AG04449 (cell line): Measurements from ENCODE around the gene TMEM163.

Experiments
- CTCF ChIA-PET: fragments of 350-600 bp; formaldehyde crosslinking; extraction: SDS; loops from one replicate; lab custom pipeline; 2021; ENCODE audit warnings: antibody characterized with exemption; lab: Yijun Ruan, JAX
- POLR2A ChIA-PET: fragments of 400-600, 350-600 bp; formaldehyde crosslinking; extraction: SDS; loops from one replicate; lab custom pipeline; 2020; ENCODE audit warnings: antibody characterized with exemption, inconsistent platforms; lab: Yijun Ruan, JAX
- DNase-seq: peaks from one replicate; pipeline ENCODE4 v3.0.0-alpha.2; 2010; ENCODE audit warnings: low read depth, low spot score
- H3K4me3 ChIP-seq: 2 replicates; pipeline ENCODE4 v1.5.1; 2011; ENCODE audit warnings: low read depth, mild to moderate bottlenecking, control low read depth, low read length
- TF ChIP-seq, protein P1 (sequence below): IDR thresholded peaks from one replicate; pipeline ENCODE4 v1.5.1; 2011; ENCODE audit warnings: mild to moderate bottlenecking, moderate library complexity, low read length, control low read depth, inconsistent platforms; ENCODE audit not compliant: insufficient read depth; ENCODE audit errors: missing control alignments

Gene TMEM163

DNA sequence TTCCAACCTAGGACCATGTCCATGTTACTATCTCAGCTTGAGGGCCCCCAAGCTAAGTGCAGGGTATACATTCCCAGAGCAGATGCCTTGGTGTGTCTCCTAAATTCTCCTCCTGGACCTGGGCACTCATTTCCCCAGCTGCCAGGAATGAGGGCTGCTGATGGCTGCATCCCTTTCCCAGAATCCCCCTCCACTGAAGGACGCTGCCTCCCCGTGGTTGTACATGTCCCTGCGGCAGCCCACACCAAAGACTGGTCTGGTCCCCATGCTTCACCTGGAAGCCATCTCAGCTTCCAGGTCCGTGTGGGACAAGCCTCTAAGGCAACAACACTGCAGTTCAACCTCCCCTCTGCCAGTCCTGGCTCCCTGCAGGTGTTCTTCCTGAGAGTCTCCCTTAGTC is 14.6 kb downstream of the TMEM163 start:
- no peak overlapping the region for H3K4me3 ChIP-seq
- CTCF ChIA-PET = no interaction called here
- DNase-seq = no peak
- POLR2A ChIA-PET = interaction anchor here (0.6 kb wide), 1 partner anchor 133 kb away, joined by 3 read pairs; no protein-coding TSS in a partner anchor
- TF ChIP-seq, protein P1, sequence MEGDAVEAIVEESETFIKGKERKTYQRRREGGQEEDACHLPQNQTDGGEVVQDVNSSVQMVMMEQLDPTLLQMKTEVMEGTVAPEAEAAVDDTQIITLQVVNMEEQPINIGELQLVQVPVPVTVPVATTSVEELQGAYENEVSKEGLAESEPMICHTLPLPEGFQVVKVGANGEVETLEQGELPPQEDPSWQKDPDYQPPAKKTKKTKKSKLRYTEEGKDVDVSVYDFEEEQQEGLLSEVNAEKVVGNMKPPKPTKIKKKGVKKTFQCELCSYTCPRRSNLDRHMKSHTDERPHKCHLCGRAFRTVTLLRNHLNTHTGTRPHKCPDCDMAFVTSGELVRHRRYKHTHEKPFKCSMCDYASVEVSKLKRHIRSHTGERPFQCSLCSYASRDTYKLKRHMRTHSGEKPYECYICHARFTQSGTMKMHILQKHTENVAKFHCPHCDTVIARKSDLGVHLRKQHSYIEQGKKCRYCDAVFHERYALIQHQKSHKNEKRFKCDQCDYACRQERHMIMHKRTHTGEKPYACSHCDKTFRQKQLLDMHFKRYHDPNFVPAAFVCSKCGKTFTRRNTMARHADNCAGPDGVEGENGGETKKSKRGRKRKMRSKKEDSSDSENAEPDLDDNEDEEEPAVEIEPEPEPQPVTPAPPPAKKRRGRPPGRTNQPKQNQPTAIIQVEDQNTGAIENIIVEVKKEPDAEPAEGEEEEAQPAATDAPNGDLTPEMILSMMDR = no peak

- TF ChIP-seq, protein P1 = no peak
- H3K4me3 ChIP-seq = no peak overlapping the region
- no peak for DNase-seq
- POLR2A ChIA-PET = no interaction called here
- CTCF ChIA-PET = no interaction called here
Measured at GRCh38 chr2:134703426-134703825, 15.4 kb downstream of the TMEM163 start.

DNA sequence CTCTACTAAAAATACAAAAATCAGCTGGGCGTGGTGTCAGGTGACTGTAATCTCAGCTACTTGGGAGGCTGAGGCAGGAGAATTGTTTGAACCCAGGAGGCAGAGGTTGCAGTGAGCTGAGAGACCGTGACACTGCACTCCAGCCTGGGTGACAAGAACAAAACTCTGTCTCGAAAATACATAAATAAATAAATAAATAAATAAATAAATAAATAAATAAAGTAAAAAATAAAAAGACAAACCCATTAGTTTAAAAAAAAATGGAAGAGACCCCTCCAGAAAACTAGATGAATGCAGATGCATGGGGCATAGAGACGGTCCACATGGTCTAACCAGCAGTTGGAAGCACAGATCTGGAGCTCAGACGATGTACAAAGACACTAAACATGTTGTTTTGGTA is 18.1 kb downstream of the TMEM163 start:
- ChIA-PET POLR2A (no interaction called here), CTCF (no interaction called here)
- H3K4me3 ChIP-seq = no peak overlapping the region
- DNase-seq = no peak
- TF ChIP-seq, protein P1 = no peak

GRCh38 chr2:134694411-134694810 is 24.4 kb downstream of the TMEM163 start:
- TF ChIP-seq, protein P1 = no peak
- ChIA-PET POLR2A (no interaction called here), CTCF (interaction anchor here (1.3 kb wide), 1 partner anchor 14 kb away, joined by 3 read pairs; no protein-coding TSS in a partner anchor)
- H3K4me3 ChIP-seq = no peak overlapping the region
- no peak for DNase-seq

DNA sequence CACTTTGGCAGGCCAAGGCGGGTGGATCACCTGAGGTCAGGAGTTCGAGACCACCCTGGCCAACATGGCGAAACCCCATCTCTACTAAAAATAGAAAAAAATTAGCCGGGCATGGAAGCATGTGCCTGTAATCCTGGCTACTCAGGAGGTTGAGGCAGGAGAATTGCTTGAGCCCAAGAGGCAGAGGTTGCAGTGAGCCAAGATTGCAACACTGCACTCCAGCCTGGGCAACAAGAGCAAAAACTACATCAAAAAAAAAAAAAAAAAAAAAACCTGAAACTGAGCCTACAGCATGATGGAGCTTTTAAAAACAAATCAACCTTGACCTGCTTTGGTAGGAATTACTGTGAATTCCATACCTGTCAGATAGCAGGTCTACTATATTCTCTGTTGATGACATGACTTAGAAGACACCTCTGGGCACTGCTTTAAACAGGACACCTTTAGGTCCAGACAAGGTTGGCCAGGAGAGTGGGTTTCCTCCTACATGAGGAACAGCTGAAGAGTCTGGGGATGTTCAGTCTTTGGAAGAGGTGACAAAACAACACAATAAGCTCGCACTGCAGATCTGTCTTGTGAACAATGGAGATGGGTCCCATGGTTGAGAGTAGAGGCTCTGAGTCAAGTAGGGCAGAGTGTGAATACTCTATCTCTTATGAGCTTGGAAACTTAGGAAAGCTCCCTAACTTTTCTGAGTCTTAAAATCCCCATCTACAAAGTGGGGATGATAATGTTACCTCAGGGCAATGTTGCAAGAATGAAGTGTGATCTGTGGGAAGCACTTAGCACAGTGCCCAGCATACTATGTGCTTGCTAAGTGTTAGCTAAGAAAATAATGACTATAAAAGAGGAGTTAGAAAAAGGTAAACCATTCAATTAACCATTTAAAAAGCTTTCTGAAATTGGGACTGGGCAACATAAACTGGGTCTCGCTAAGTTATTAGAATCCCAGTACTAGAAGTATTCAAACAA is 25.2 kb downstream of the TMEM163 start:
- TF ChIP-seq, protein P1 = no peak
- POLR2A ChIA-PET = no interaction called here
- no peak for DNase-seq
- H3K4me3 ChIP-seq = no peak overlapping the region
- CTCF ChIA-PET = interaction anchor here (1.3 kb wide), 1 partner anchor 15 kb away, joined by 3 read pairs; no protein-coding TSS in a partner anchor

DNA sequence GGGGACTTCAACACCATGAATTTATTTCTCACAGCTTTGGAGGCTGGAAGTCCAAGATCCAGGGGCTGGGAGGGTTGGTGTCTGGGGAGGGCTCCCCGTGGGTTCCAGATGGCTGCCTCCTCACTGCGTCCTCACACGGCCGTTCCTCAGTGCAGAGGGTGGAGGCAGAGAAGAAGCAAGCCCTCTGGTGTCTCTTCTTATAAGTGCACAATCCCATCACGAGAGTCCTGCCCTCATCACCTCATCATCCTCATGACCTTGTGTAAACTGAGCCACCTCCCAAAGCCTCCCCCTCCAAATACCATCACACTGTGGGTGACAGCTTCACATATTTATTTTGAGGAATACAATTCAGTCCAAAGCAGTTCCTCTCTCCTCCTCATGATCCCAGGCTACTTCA is 26.3 kb downstream of the TMEM163 start:
- TF ChIP-seq, protein P1 = no peak
- H3K4me3 ChIP-seq = no peak overlapping the region
- ChIA-PET CTCF (no interaction called here), POLR2A (no interaction called here)
- DNase-seq = no peak
